WI38 (cell line): ENCODE measurements around the gene C3orf33.
A peak's percentile ranks its signal among the peaks of the same experiment; 100 is the strongest.
"Not testable (repeated sequence)": the region's sequence is repeated elsewhere in the genome, so short reads cannot be mapped to it uniquely, and the experiment has no call there.

Source experiments
- H3K4me3 ChIP-seq: 2 replicates; pipeline ENCODE4 v1.5.1; 2011; ENCODE audit warnings: low read depth, mild to moderate bottlenecking, control low read depth, low read length
- CTCF ChIP-seq: IDR thresholded peaks from 2 replicates; pipeline ENCODE4 v1.5.1; 2012; ENCODE audit warnings: low read depth, mild to moderate bottlenecking, control low read depth, low read length

Gene C3orf33

GRCh38 chr3:155843569-155843968, 37.5 kb upstream of the C3orf33 start:
- no peak for TF ChIP-seq CTCF
- H3K4me3 ChIP-seq = no peak overlapping the region

- no peak overlapping the region for H3K4me3 ChIP-seq
- TF ChIP-seq CTCF = no peak
Observed at GRCh38 chr3:155835341-155836071, 29.4 kb upstream of the C3orf33 start.

- not testable (repeated sequence) for H3K4me3 ChIP-seq
Observed at GRCh38 chr3:155828490-155829098, 22.5 kb upstream of the C3orf33 start.

GRCh38 chr3:155815030-155815545, 9.0 kb upstream of the C3orf33 start:
- H3K4me3 ChIP-seq = no peak overlapping the region
- TF ChIP-seq CTCF = no peak

- not testable (repeated sequence) for H3K4me3 ChIP-seq
Observed at GRCh38 chr3:155813224-155813623, 7.1 kb upstream of the C3orf33 start.

- TF ChIP-seq CTCF = no peak
- no peak overlapping the region for H3K4me3 ChIP-seq
Observed at GRCh38 chr3:155809181-155809580, 3.1 kb upstream of the C3orf33 start.

GRCh38 chr3:155807823-155808222, 1.7 kb upstream of the C3orf33 start:
- H3K4me3 ChIP-seq = no peak overlapping the region
- no peak for TF ChIP-seq CTCF

- peak overlapping the region; percentile 70 for H3K4me3 ChIP-seq
- no peak for TF ChIP-seq CTCF
Observed at GRCh38 chr3:155805204-155805801, 775 bp downstream of the C3orf33 start.
